ENCODE results near the gene ANKRD13C. TPM values are rescaled to one million over a fixed set of nuclear protein-coding genes. Genes with fewer than 3 reads are reported as not detected.
"Not testable (repeated sequence)": the region's sequence is repeated elsewhere in the genome, so short reads cannot be mapped to it uniquely, and the experiment has no call there.

Gene ANKRD13C
- total and polyA plus RNA-seq, 2 of the 4 experiments (the other 2 are of a cell fraction), result 8.3 to 10.9 TPM

GRCh38 chr1:70373580-70373979 lies 19.1 kb upstream of the ANKRD13C start:
- dilution Hi-C loops (cut with HindIII; ENCODE audit: low sequenced_read_pairs, unreplicated experiment); intact Hi-C loops (cut with micrococcal nuclease); H3K4ac ChIP-seq (ENCODE audit: low read depth, low read length); H3K4me2 ChIP-seq (ENCODE audit: low read depth, low read length); H2AK9ac ChIP-seq (replicated peaks; ENCODE audit: low read depth, low read length, poor library complexity); H3K27ac ChIP-seq (ENCODE audit: insufficient read depth, low read length); H4K8ac ChIP-seq (ENCODE audit: low read depth in 2 of 2, low read length in 2 of 2); ATAC-seq (ENCODE audit: low read depth); H2BK120ac ChIP-seq (ENCODE audit: low read depth, low read length); H3K14ac ChIP-seq (replicated peaks; ENCODE audit: low read depth, low read length); H2BK5ac ChIP-seq (ENCODE audit: low read depth, low read length, poor library complexity, severe bottlenecking); H2BK15ac ChIP-seq (ENCODE audit: low read depth, low read length); H3K4me1 ChIP-seq (ENCODE audit: control insufficient read depth, insufficient read depth, low read length); H3K79me1 ChIP-seq (ENCODE audit: low read depth in 1 of 2, low read length in 2 of 2); BruUV-seq (replicated peaks); H3K18ac ChIP-seq (ENCODE audit: low read depth, low read length); H4K5ac ChIP-seq (ENCODE audit: low read depth, low read length); H2BK20ac ChIP-seq (ENCODE audit: low read depth, low read length); H3K56ac ChIP-seq (ENCODE audit: extremely low read depth, insufficient read depth, low read length); H3K9me1 ChIP-seq (ENCODE audit: insufficient read depth, low read length); H3K9ac ChIP-seq (ENCODE audit: low read depth, low read length); DNase-seq; in situ Hi-C loops (cut with MboI; ENCODE audit: low sequenced_read_pairs); H2AK5ac ChIP-seq (ENCODE audit: low read depth, low read length); CTCF ChIA-PET; POLR2A ChIA-PET (ENCODE audit: unreplicated experiment); H2AFZ ChIP-seq (replicated peaks; ENCODE audit: low read length, poor library complexity); H4K20me1 ChIP-seq (ENCODE audit: insufficient read depth, low read length); H3K36me3 ChIP-seq (ENCODE audit: control insufficient read depth, insufficient read depth, low read length); H3K23ac ChIP-seq (ENCODE audit: low read depth, low read length); H3K27me3 ChIP-seq (ENCODE audit: control insufficient read depth, insufficient read depth, low read length); H4K91ac ChIP-seq (ENCODE audit: insufficient read depth, low read depth, low read length); H3K9me3 ChIP-seq (ENCODE audit: control insufficient read depth, insufficient read depth, low read length); H3K4me3 ChIP-seq (ENCODE audit: insufficient read depth, low read depth, low read length): not testable (repeated sequence)
- 100% methylated on average over 1 of the region's 2 CpGs; no CpG with 5 or more reads in 1 of the 2 experiments for WGBS, 2 experiments (ENCODE audit: extremely low coverage in 2 of 2, insufficient read length in 1 of 2)
